Lower lobe of right lung (tissue), 2 donors: ENCODE data around the gene DDB1. TPM values are rescaled to one million over a fixed set of nuclear protein-coding genes. Genes with fewer than 3 reads are reported as not detected.

Source experiments
- ATAC-seq, 2 donors: fragments of 200-7000 bp; cut with Tn5 transposase; one replicate each; pipeline ENCODE4 v1.9.1; 2020 to 2022; ENCODE audit warnings: mild to moderate bottlenecking in 2 of 2, moderate library complexity in 2 of 2
- DNase-seq: peaks from one replicate; pipeline ENCODE4 v3.0.0-alpha.2; 2020
- H3K27ac ChIP-seq: fragments of 200-600 bp; one replicate; pipeline ENCODE4 v1.8.0; 2022
- H3K27me3 ChIP-seq: fragments of 200-600 bp; one replicate; pipeline ENCODE4 v1.8.0; 2022; ENCODE audit warnings: low read depth
- H3K36me3 ChIP-seq: fragments of 200-600 bp; one replicate; pipeline ENCODE4 v1.8.0; 2022; ENCODE audit warnings: mild to moderate bottlenecking
- H3K4me1 ChIP-seq: fragments of 200-600 bp; one replicate; pipeline ENCODE4 v1.8.0; 2022
- H3K4me3 ChIP-seq: fragments of 200-600 bp; one replicate; pipeline ENCODE4 v1.8.0; 2022; ENCODE audit warnings: mild to moderate bottlenecking
- H3K9me3 ChIP-seq: fragments of 200-600 bp; one replicate; pipeline ENCODE4 v1.8.0; 2022
- CTCF ChIP-seq: fragments of 200-600 bp; IDR thresholded peaks from one replicate; pipeline ENCODE4 v1.8.0; 2022; ENCODE audit warnings: antibody characterized with exemption, mild to moderate bottlenecking
- intact Hi-C: fragments of 100-400 bp; cut with DNase I; formaldehyde crosslinking; loops from one replicate; pipeline ENCODE4 v1.11.0; 2022
- total RNA-seq: library from RNA; stranded (reverse); fragmentation: NEBNext Ultra II Directional; extraction: Animal tissue kit (Norgen Biotek cat#: 25700); gene quantifications from one replicate; pipeline ENCODE4 v1.2.1, GENCODE V29; 2021
- donor health status: DM: no; HTN: yes; CAD: no; lungs with severe emphysema.

Gene DDB1
- total RNA-seq, 1 donor from 2014 or later: 122 TPM

GRCh38 chr11:61353131-61354067, 20.5 kb upstream of the DDB1 start:
- H3K9me3 ChIP-seq: no peaks in the 10 kb centered on the region
- H3K4me3 ChIP-seq: no peak overlapping the region
- no peak for TF ChIP-seq CTCF
- H3K36me3 ChIP-seq: peaks cover 63% of the 10 kb centered on the region
- intact Hi-C loops: no loop called here
- no peak overlapping the region for H3K27ac ChIP-seq
- no peaks in the 10 kb centered on the region for H3K27me3 ChIP-seq
- no peak for ATAC-seq
- no peak for DNase-seq
- H3K4me1 ChIP-seq: peaks cover 19% of the 10 kb centered on the region

DNA sequence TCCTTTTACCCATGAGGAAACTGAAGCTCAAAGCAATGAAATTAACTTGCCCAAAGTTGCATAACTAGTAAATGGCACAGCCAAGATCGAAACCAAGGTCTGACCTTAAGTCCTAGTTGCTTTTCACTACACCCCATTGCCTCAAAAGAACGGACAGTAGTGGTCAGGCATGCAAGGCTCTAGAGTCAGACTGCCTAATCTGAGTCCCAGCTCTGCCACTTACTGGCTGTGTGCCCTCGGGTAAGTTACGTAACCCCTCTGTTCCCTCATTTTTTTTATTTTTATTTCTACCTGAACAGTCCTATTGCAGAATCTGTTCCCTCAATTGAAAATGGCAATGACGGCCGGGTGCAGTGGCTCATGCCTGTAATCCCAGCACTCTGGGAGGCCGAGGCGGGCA, 19.1 kb upstream of the DDB1 start:
- H3K36me3 ChIP-seq: peaks cover 74% of the 10 kb centered on the region

DNA sequence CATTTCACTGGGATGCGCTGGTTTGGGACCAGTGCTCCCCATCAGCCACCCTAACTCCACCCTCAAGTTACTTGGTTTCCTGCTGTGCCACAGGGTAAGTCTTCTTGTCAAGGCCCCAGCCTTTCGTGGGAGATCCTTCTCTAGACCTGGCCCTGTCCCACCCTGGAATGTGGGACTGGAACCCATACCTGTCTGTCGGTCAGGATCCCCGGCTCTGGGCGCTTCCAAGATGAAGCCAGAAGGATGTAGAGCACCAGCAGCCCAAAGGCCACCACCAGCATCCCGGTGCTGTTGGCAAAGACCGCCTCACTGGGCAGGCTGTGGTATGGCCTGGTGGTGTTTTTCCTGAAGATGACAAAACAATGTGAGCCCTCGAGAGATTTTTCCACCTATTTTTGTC, 17.9 kb upstream of the DDB1 start:
- TF ChIP-seq CTCF: no peak
- peaks cover 81% of the 10 kb centered on the region for H3K36me3 ChIP-seq
- no peak overlapping the region for H3K4me3 ChIP-seq
- no peaks in the 10 kb centered on the region for H3K4me1 ChIP-seq
- DNase-seq: no peak
- no peak for ATAC-seq
- intact Hi-C loops: no loop called here
- no peak overlapping the region for H3K27ac ChIP-seq
- no peaks in the 10 kb centered on the region for H3K9me3 ChIP-seq
- no peaks in the 10 kb centered on the region for H3K27me3 ChIP-seq

More for the DNA sequence above, 19.1 kb upstream of the DDB1 start:
- DNase-seq: no peak
- Histone ChIP-seq H3K9me3 (no peaks in the 10 kb centered on the region), H3K27me3 (no peaks in the 10 kb centered on the region), H3K27ac (no peak overlapping the region), H3K4me1 (peaks cover 7% of the 10 kb centered on the region), H3K4me3 (no peak overlapping the region)
- intact Hi-C loops: no loop called here
- no peak for ATAC-seq
- TF ChIP-seq CTCF: no peak

DNA sequence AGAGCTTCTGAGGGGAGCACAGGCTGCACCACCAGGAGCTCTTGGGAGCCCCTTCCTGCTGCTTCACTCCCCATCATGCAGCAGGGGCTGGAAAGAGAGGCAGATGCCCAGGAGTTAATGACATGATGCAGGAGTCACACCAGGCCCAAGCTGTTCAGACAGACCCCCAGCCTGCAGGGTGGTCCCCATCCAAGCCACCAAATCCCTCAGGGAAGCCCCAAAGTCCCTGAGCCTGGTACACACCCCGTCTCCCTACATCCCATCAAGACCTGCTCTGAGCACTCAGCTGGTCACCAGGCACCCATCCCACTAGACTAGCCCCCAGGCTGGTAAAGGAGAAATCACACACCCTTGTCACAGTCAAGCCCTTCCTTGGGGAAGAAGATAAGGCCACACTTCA, 17.4 kb upstream of the DDB1 start:
- Histone ChIP-seq H3K27ac (no peak overlapping the region), H3K4me1 (no peaks in the 10 kb centered on the region), H3K9me3 (no peaks in the 10 kb centered on the region), H3K4me3 (no peak overlapping the region), H3K27me3 (no peaks in the 10 kb centered on the region), H3K36me3 (peaks cover 85% of the 10 kb centered on the region)
- no peak for ATAC-seq
- DNase-seq: no peak
- intact Hi-C loops: no loop called here
- TF ChIP-seq CTCF: no peak

DNA sequence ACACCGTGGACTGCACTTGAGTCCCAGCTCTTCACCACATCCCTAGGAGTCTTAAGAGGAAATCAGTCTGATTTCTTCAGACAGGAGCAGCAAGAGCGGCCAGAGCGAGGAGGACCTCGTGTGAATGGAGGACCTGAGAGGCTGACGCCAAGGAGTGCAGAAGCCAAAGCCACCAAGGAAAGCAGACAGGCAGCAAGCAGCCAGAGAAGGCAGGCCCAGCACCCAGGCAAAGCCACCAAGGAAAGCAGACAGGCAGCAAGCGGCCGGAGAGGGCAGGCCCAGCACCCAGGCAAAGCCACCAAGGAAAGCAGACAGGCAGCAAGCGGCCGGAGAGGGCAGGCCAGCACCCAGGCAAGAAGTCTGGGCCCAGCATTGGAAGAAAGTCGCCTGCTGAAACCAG, 17.0 kb upstream of the DDB1 start:
- H3K27ac ChIP-seq: no peak overlapping the region
- intact Hi-C loops: no loop called here
- no peak for TF ChIP-seq CTCF
- no peaks in the 10 kb centered on the region for H3K4me1 ChIP-seq
- no peak for DNase-seq
- no peaks in the 10 kb centered on the region for H3K9me3 ChIP-seq
- H3K27me3 ChIP-seq: no peaks in the 10 kb centered on the region
- H3K4me3 ChIP-seq: no peak overlapping the region
- ATAC-seq: no peak
- H3K36me3 ChIP-seq: peaks cover 90% of the 10 kb centered on the region
